ENCODE data around the gene MYO10. TPM values are rescaled to one million over a fixed set of nuclear protein-coding genes. Genes with fewer than 3 reads are reported as not detected.

Gene MYO10
- total RNA-seq, 2 donors from 2014 or later, result 40.0 to 89.2 TPM

GRCh38 chr5:16685069-16685468, 251.0 kb downstream of the MYO10 start:
- no peaks in the 10 kb centered on the region for H3K9me3 ChIP-seq (ENCODE audit: control insufficient read depth, low read length)
- Mint-ChIP-seq H3K36me3 (ENCODE audit: low read depth) (peaks cover 87% of the 10 kb centered on the region), H3K9me3 (no peaks in the 10 kb centered on the region), H3K27ac (no peak overlapping the region), H3K27me3 (ENCODE audit: insufficient read depth) (no peaks in the 10 kb centered on the region), H3K4me1 (no peaks in the 10 kb centered on the region), H3K4me3 (no peak overlapping the region)
- H3K27me3 ChIP-seq (ENCODE audit: control insufficient read depth, insufficient read depth, low read length, poor library complexity, severe bottlenecking), result no peaks in the 10 kb centered on the region
- H3K4me3 ChIP-seq (ENCODE audit: low read length), result no peak overlapping the region
- no peak for DNase-seq
- no peak overlapping the region for H3K27ac ChIP-seq (ENCODE audit: low read depth, low read length)
- H3K9ac ChIP-seq (ENCODE audit: extremely low read depth, low read length, poor library complexity, severe bottlenecking), result no peak overlapping the region
- WGBS, 2 experiments (ENCODE audit: insufficient coverage in 1 of 2, insufficient read length in 1 of 2), result 92 to 100% methylated on average over 2 to 4 of the region's 4 CpGs
- peaks cover 98% of the 10 kb centered on the region for H3K36me3 ChIP-seq (ENCODE audit: control insufficient read depth, insufficient read depth, low read length)
- no peak for TF ChIP-seq CTCF (conservative IDR thresholded peaks at IDR 0.05)
- no peaks in the 10 kb centered on the region for H3K4me1 ChIP-seq (ENCODE audit: control insufficient read depth, insufficient read depth, low read length)

DNA sequence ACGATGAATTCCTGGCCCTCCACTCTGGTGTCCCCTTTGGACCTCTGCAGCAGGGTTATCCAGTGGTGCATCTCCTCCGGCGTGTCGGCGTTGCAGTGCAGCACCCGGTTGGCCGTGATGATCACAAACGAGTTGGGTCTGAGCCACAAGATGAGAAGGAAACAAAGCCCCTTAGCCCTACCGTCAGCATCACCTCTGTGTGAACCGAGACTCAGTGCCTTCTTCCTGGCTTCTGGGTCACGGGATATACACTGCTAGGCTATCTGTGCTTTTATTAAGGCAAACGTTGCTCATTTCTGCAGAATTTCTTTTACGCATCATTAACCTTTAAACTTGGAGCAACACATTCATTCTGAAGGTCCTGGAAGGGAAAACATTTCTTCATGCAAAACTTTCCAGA, 254.2 kb downstream of the MYO10 start:
- H3K4me3 ChIP-seq (ENCODE audit: low read length), result no peak overlapping the region
- Mint-ChIP-seq H3K27me3 (ENCODE audit: insufficient read depth) (no peaks in the 10 kb centered on the region), H3K4me1 (no peaks in the 10 kb centered on the region), H3K9me3 (no peaks in the 10 kb centered on the region), H3K27ac (no peak overlapping the region), H3K4me3 (no peak overlapping the region), H3K36me3 (ENCODE audit: low read depth) (peaks cover 81% of the 10 kb centered on the region)
- 96% methylated on average over 13 of the region's 13 CpGs for WGBS, 2 experiments (ENCODE audit: insufficient coverage in 1 of 2, insufficient read length in 1 of 2)
- no peak overlapping the region for H3K9ac ChIP-seq (ENCODE audit: extremely low read depth, low read length, poor library complexity, severe bottlenecking)
- no peak for DNase-seq
- no peaks in the 10 kb centered on the region for H3K27me3 ChIP-seq (ENCODE audit: control insufficient read depth, insufficient read depth, low read length, poor library complexity, severe bottlenecking)
- no peak for TF ChIP-seq CTCF (conservative IDR thresholded peaks at IDR 0.05)
- peaks cover 95% of the 10 kb centered on the region for H3K36me3 ChIP-seq (ENCODE audit: control insufficient read depth, insufficient read depth, low read length)
- H3K27ac ChIP-seq (ENCODE audit: low read depth, low read length), result no peak overlapping the region
- no peaks in the 10 kb centered on the region for H3K4me1 ChIP-seq (ENCODE audit: control insufficient read depth, insufficient read depth, low read length)
- no peaks in the 10 kb centered on the region for H3K9me3 ChIP-seq (ENCODE audit: control insufficient read depth, low read length)

GRCh38 chr5:16679863-16680262, 256.2 kb downstream of the MYO10 start:
- H3K36me3 ChIP-seq (ENCODE audit: control insufficient read depth, insufficient read depth, low read length), result peaks cover 96% of the 10 kb centered on the region

More at GRCh38 chr5:16679863-16680262, 256.2 kb downstream of the MYO10 start:
- H3K4me1 Mint-ChIP-seq, result no peaks in the 10 kb centered on the region
- no peak overlapping the region for H3K27ac Mint-ChIP-seq
- peak; percentile 81 for DNase-seq
- Histone ChIP-seq H3K4me3 (ENCODE audit: low read length) (no peak overlapping the region), H3K4me1 (ENCODE audit: control insufficient read depth, insufficient read depth, low read length) (no peaks in the 10 kb centered on the region), H3K9ac (ENCODE audit: extremely low read depth, low read length, poor library complexity, severe bottlenecking) (no peak overlapping the region), H3K27ac (ENCODE audit: low read depth, low read length) (no peak overlapping the region), H3K9me3 (ENCODE audit: control insufficient read depth, low read length) (no peaks in the 10 kb centered on the region), H3K27me3 (ENCODE audit: control insufficient read depth, insufficient read depth, low read length, poor library complexity, severe bottlenecking) (no peaks in the 10 kb centered on the region)
- peak; percentile 63 for TF ChIP-seq CTCF (conservative IDR thresholded peaks at IDR 0.05)
- H3K27me3 Mint-ChIP-seq (ENCODE audit: insufficient read depth), result no peaks in the 10 kb centered on the region
- H3K4me3 Mint-ChIP-seq, result no peak overlapping the region
- H3K36me3 Mint-ChIP-seq (ENCODE audit: low read depth), result peaks cover 81% of the 10 kb centered on the region
- no peaks in the 10 kb centered on the region for H3K9me3 Mint-ChIP-seq
- WGBS, 2 experiments (ENCODE audit: insufficient coverage in 1 of 2, insufficient read length in 1 of 2), result 85 to 89% methylated on average over 10 to 14 of the region's 14 CpGs

All from endodermal cell (in vitro differentiated cells).